HepG2 (cell line): ENCODE results near the gene TNFRSF18. TPM values are rescaled to one million over a fixed set of nuclear protein-coding genes. Genes with fewer than 3 reads are reported as not detected.
A peak's percentile ranks its signal among the peaks of the same experiment; 100 is the strongest.

Experiments used
- ATAC-seq: fragments of 200-7000 bp; cut with Tn5 transposase; 3 replicates; pipeline ENCODE4 v1.9.1; 2020; ENCODE audit warnings: mild to moderate bottlenecking, moderate library complexity
- BruUV-seq: library from RNA; stranded (reverse); fragments of 400-500 nt; replicated peaks from 2 replicates; lab custom pipeline; 2021; lab: Mats Ljungman, UMichigan
- CTCF ChIA-PET: fragments of 300-600 bp; formaldehyde crosslinking; extraction: SDS; loops from one replicate; lab custom pipeline; 2021; ENCODE audit warnings: low total read pairs, inconsistent platforms, low intra/inter-chr PET ratio; lab: Yijun Ruan, JAX
- POLR2A ChIA-PET: fragments of 350-600 bp; sonication (Branson Sonifier 250); formaldehyde crosslinking; loops from one replicate; lab custom pipeline; 2020; ENCODE audit warnings: antibody characterized with exemption, inconsistent platforms; lab: Yijun Ruan, JAX
- DNase-seq: peaks from one replicate; pipeline ENCODE4 v3.0.0-alpha.2; 2015; ENCODE audit warnings: low spot score
- FAIRE-seq: peaks from 3 replicates; lab custom pipeline; 2011; peaks lifted over from hg19 to GRCh38; lab: Jason Lieb, UNC
- H2AFZ ChIP-seq: one replicate; pipeline ENCODE4 v1.6.1; 2011; ENCODE audit warnings: low read length, inconsistent platforms
- H3K27ac ChIP-seq: fragments of 300-600 bp; 3 replicates; pipeline ENCODE4 v1.8.0; 2011; ENCODE audit warnings: mixed run types, mild to moderate bottlenecking, mixed read lengths, low read length, inconsistent platforms; ENCODE audit not compliant: insufficient read depth; ENCODE audit errors: extremely low read length
- H3K27me3 ChIP-seq, 2 experiments: fragments of 200-600 bp in 1 of 2; 2 replicates in 1 of 2; 3 replicates in 1 of 2; pipeline versions ENCODE4 v1.6.0 to v1.8.0; 2011; ENCODE audit warnings: low read length in 2 of 2, mild to moderate bottlenecking in 2 of 2, moderate library complexity in 2 of 2, inconsistent platforms in 1 of 2; ENCODE audit not compliant: insufficient read depth in 2 of 2, control insufficient read depth in 1 of 2
- H3K36me3 ChIP-seq, 2 experiments: fragments of 200-600 bp in 1 of 2; replicated peaks in 1 of 2; 2 replicates in 1 of 2; 3 replicates in 1 of 2; pipeline versions ENCODE4 v1.5.1 to v1.8.0; 2011; ENCODE audit warnings: low read length in 2 of 2, inconsistent platforms in 1 of 2; ENCODE audit not compliant: insufficient read depth in 2 of 2, control insufficient read depth in 1 of 2
- H3K4me1 ChIP-seq: 2 replicates; pipeline ENCODE4 v1.5.1; 2012; ENCODE audit warnings: low read length, inconsistent platforms; ENCODE audit not compliant: insufficient read depth
- H3K4me2 ChIP-seq: 2 replicates; pipeline ENCODE4 v1.6.0; 2011; ENCODE audit warnings: low read depth, low read length, inconsistent platforms
- H3K4me3 ChIP-seq, 3 experiments: fragments of 200-600 bp in 1 of 3; sonication (generic), shearing (Covaris generic) in 1 of 3; replicated peaks in 1 of 3; 2 replicates each; pipeline ENCODE4 v1.5.1; 2011 to 2016; ENCODE audit warnings: low read length in 3 of 3, inconsistent platforms in 2 of 3, low read depth in 2 of 3, mild to moderate bottlenecking in 2 of 3, control low read depth in 1 of 3, mixed read lengths in 1 of 3; ENCODE audit not compliant: insufficient read depth in 1 of 3
- H3K79me2 ChIP-seq: one replicate; pipeline ENCODE4 v1.6.1; 2011; ENCODE audit warnings: low read length, inconsistent platforms; ENCODE audit not compliant: insufficient read depth
- H3K9ac ChIP-seq: 2 replicates; pipeline ENCODE4 v1.6.0; 2011; ENCODE audit warnings: mild to moderate bottlenecking, low read depth, low read length, inconsistent platforms; ENCODE audit not compliant: insufficient read depth
- H3K9me3 ChIP-seq: 2 replicates; pipeline ENCODE4 v1.5.1; 2012; ENCODE audit warnings: mild to moderate bottlenecking, low read length
- H4K20me1 ChIP-seq: 2 replicates; pipeline ENCODE4 v1.6.0; 2011; ENCODE audit warnings: inconsistent platforms, mild to moderate bottlenecking, low read length, moderate library complexity; ENCODE audit not compliant: insufficient read depth
- AGO2 ChIP-seq: fragments of 200-400 bp; formaldehyde crosslinking; optimal IDR thresholded peaks from 2 replicates; pipeline ENCODE3; 2017; ENCODE audit warnings: mild to moderate bottlenecking, low read depth, low read length, moderate library complexity
- BCL6 ChIP-seq: IDR thresholded peaks from 2 replicates; pipeline ENCODE4 v1.6.1; 2016; ENCODE audit warnings: missing genetic modification reagents, missing compliant biosample characterization
- FIP1L1 ChIP-seq: fragments of 200-400 bp; formaldehyde crosslinking; IDR thresholded peaks from 2 replicates; pipeline ENCODE4 v1.6.1; 2018; ENCODE audit warnings: low read depth, mild to moderate bottlenecking, low read length, moderate library complexity, borderline replicate concordance; ENCODE audit not compliant: insufficient read depth
- RBFOX2 ChIP-seq: fragments of 200-400 bp; formaldehyde crosslinking; IDR thresholded peaks from 2 replicates; pipeline ENCODE4 v1.6.1; 2017; ENCODE audit warnings: low read depth, mild to moderate bottlenecking, low read length
- WGBS: methylation state at CpG from one replicate; pipeline ENCODE4 v1.1.6; 2017; ENCODE audit warnings: low lambda C conversion rate; 5-methylcytosine and 5-hydroxymethylcytosine counted together
- in situ Hi-C: cut with HindIII; loops from 2 replicates; pipeline ENCODE4 v1.10.0; 2017; ENCODE audit warnings: low pct_unique_long_range_greater_than_20kb; ENCODE audit not compliant: extremely low pct_ligation_motif_present
- intact Hi-C: fragments of 100-400 bp; cut with micrococcal nuclease; formaldehyde crosslinking; loops from one replicate; pipeline ENCODE4 v1.10.0; 2022; ENCODE audit not compliant: unreplicated experiment
- polyA plus RNA-seq, 8 experiments: library from polyadenylated mRNA; depleted of rRNA in 3 of 8; stranded (reverse) in 7 of 8; unstranded in 1 of 8; fragments of >200 nt; fragmentation: Illumina TruSeq in 4 of 8; extraction: Trizol in 4 of 8; gene quantifications; 2 replicates each; pipeline versions ENCODE4 v1.2.1 to v1.2.3, GENCODE V29; 2011 to 2016; ENCODE audit warnings: low read depth in 4 of 8, missing spikeins in 1 of 8, mixed read lengths in 1 of 8; ENCODE audit not compliant: insufficient read depth in 1 of 8
- total RNA-seq, 5 experiments: library from RNA; depleted of rRNA; stranded (reverse); fragments of >200 nt; fragmentation: Illumina TruSeq; extraction: Trizol; gene quantifications; 2 replicates each; pipeline ENCODE4 v1.2.3, GENCODE V29; 2016; ENCODE audit warnings: low read depth in 1 of 5
- TF ChIP-seq, protein P1 (sequence below), 2 experiments: sonication (generic) in 1 of 2; formaldehyde crosslinking in 1 of 2; IDR thresholded peaks; 2 replicates each; pipeline versions ENCODE4 v1.5.1 to v1.6.1; 2011 to 2020; ENCODE audit warnings: borderline replicate concordance in 1 of 2, low read depth in 1 of 2, low read length in 1 of 2, mild to moderate bottlenecking in 1 of 2, missing genetic modification reagents in 1 of 2, moderate library complexity in 1 of 2

TNFRSF18 gene
- total and polyA plus RNA-seq, 2 of the 13 experiments (the other 11 are each of a cell fraction or from before 2014, with no cell fraction given), result not detected

DNA sequence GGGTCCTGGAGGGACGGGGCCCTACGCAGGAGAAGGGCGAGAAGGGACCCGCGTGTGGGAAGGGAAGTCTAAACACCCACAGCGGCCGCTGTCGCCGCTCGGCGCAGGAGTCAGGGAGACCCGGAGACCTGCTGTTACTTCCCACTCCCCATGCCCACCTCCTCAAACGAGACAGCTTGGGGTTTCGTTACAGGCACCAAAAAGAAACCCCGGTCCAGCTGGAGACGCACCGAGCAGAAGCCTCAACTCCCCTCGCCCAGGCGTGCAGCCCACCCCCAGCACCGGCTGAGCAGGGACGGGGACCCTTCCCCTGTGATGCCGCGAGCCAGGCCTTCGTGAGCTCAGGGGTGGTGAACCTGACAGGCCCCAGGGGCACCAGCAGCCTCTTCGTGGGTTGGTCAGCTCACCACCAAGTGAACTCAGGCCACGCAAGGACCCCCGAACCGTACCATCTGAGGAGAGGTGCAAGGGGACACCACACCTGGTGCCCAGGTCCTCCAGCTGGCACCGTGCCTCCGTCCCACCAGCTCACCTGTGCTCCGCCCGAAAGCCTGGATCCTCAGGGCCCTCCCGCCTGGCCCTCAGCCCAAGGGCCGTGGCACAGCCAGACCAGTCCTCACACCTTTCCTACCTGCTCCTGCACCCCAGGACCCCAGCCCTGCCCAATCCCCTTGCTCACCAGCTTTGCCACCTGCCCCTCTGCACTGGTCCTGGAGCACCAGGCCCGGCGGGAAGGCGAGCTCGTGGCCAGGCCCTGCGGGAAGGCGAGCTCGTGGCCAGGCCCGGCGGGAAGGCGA lies 20.4 kb upstream of the TNFRSF18 start:
- H4K20me1 ChIP-seq, result 0 out of 2 replicates have a peak, but pooled peaks cover 7% of the 10 kb centered on the region
- TF ChIP-seq, protein P1, sequence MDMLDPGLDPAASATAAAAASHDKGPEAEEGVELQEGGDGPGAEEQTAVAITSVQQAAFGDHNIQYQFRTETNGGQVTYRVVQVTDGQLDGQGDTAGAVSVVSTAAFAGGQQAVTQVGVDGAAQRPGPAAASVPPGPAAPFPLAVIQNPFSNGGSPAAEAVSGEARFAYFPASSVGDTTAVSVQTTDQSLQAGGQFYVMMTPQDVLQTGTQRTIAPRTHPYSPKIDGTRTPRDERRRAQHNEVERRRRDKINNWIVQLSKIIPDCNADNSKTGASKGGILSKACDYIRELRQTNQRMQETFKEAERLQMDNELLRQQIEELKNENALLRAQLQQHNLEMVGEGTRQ (IDR thresholded peaks at IDR 0.05; ENCODE audit: low read depth, low read length), result no peak
- TF ChIP-seq, protein P1 (CRISPR knock-in tag; IDR thresholded peaks at IDR 0.05; ENCODE audit: borderline replicate concordance), result no peak
- TF ChIP-seq FIP1L1, result no peak
- peak; percentile 8 for TF ChIP-seq AGO2
- TF ChIP-seq RBFOX2, result peak; percentile 53
- TF ChIP-seq BCL6 (CRISPR knock-in tag), result no peak
- TF ChIP-seq, all 625 proteins: peak for 2
- no peak for DNase-seq
- Histone ChIP-seq H3K4me2 (no peak overlapping the region), H3K4me3 (no peak overlapping the region), H3K9me3 (no peaks in the 10 kb centered on the region), H3K9ac (no peak overlapping the region), H3K79me2 (peaks cover 49% of the 10 kb centered on the region), H3K27ac (no peak overlapping the region), H2AFZ (no peak overlapping the region), H3K27me3 (no peaks in the 10 kb centered on the region; a peak in 1 of 5 replicates), H3K4me1 (peaks cover 15% of the 10 kb centered on the region), H3K36me3 (peaks cover 29 to 60% of the 10 kb centered on the region in 2 experiments)
- ChIA-PET POLR2A (no interaction called here), CTCF (no interaction called here)
- intact Hi-C loops, result no loop called here
- in situ Hi-C loops, result no loop called here
- ATAC-seq, result no peak
- no peak for FAIRE-seq
- no TSS peak for BruUV-seq
- 98% methylated on average over 27 of the region's 44 CpGs for WGBS
